IPS-18a (cell line): ENCODE measurements around the gene POLR2C.
A peak's percentile ranks its signal among the peaks of the same experiment; 100 is the strongest.

Experiments
- H3K27ac ChIP-seq: one replicate; pipeline ENCODE4 v1.5.1; 2013; ENCODE audit warnings: low read length
- H3K27me3 ChIP-seq: one replicate; pipeline ENCODE4 v1.6.1; 2013; ENCODE audit warnings: mild to moderate bottlenecking, low read length; ENCODE audit not compliant: control insufficient read depth, insufficient read depth
- H3K36me3 ChIP-seq: one replicate; pipeline ENCODE4 v1.6.1; 2013; ENCODE audit warnings: low read depth, low read length; ENCODE audit not compliant: control insufficient read depth
- H3K4me1 ChIP-seq: one replicate; pipeline ENCODE4 v1.6.1; 2013; ENCODE audit warnings: low read depth, low read length; ENCODE audit not compliant: control insufficient read depth
- H3K4me3 ChIP-seq: one replicate; pipeline ENCODE4 v1.5.1; 2013; ENCODE audit warnings: low read length
- H3K9ac ChIP-seq: one replicate; pipeline ENCODE4 v1.6.1; 2013; ENCODE audit warnings: mild to moderate bottlenecking, low read length, moderate library complexity
- H3K9me3 ChIP-seq: one replicate; pipeline ENCODE4 v1.6.1; 2013; ENCODE audit warnings: low read depth, low read length; ENCODE audit not compliant: control insufficient read depth

POLR2C gene

DNA sequence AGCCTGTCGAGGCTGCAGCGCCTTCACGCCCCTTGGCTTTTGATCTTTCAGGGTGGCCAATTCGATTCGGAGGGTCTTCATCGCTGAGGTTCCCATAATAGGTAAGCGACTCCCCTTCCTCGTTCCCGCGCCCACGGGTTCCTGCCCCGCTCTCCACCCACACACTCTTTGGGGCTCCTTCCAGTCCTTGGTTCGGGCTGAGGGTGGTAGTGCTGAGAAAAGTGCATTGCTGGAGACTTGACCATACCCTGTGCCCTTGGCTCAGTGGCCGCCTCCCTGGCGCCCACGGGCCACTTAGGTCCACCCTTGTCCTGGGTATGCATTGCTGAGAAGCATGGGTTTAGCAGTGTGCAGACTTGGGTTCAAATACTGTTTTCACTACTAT lies 491 bp downstream of the POLR2C start:
- Histone ChIP-seq H3K9ac (peak overlapping the region; percentile 66), H3K4me3 (peak overlapping the region; percentile 89), H3K27ac (peak overlapping the region; percentile 18), H3K4me1 (peaks cover 3% of the 10 kb centered on the region), H3K36me3 (peaks cover 56% of the 10 kb centered on the region), H3K9me3 (no peaks in the 10 kb centered on the region), H3K27me3 (no peaks in the 10 kb centered on the region)

DNA sequence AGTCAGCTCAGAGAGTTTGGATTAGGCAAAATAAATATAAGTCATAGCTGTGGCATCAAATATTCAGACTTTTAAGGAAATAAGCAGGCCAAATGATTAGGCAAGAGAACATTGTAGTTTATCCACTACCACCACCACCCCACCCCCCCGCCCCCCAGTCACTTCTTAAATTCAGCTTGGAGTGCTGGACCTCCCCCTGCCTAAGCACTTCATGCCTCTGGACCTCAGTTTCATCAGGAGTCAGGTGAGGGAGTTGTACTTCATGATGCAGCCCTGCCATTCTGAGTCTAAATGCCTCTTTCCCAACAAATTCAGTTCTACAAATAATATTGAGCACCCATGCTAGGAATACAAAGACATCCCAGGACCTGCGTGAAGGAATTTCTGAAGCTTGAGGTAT lies 2.0 kb downstream of the POLR2C start:
- no peaks in the 10 kb centered on the region for H3K27me3 ChIP-seq
- H3K36me3 ChIP-seq, result peaks cover 64% of the 10 kb centered on the region
- H3K9ac ChIP-seq, result no peak overlapping the region
- no peak overlapping the region for H3K4me3 ChIP-seq
- peaks cover 3% of the 10 kb centered on the region for H3K4me1 ChIP-seq
- H3K27ac ChIP-seq, result no peak overlapping the region
- no peaks in the 10 kb centered on the region for H3K9me3 ChIP-seq

DNA sequence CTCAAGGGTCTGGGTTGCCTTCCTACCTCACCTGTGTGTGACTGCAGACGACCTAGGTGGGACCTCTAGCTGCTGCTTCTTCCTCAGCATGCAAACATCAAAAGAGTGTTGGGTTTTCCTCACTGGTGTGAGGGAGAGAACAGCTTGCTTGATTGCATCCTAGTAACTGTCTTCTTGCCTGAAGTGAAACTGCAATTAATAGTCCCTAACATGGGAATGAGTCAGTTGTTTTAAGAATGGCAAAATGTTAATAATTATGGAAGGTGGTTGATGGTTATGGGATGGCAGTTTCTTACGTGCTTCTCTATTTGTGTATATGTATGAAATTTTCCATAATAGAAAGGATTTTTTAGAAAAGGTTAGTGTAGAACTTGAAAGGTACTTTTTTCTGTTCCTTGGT lies 5.9 kb downstream of the POLR2C start:
- Histone ChIP-seq H3K4me3 (no peak overlapping the region), H3K27ac (no peak overlapping the region), H3K4me1 (peaks cover 17% of the 10 kb centered on the region), H3K9me3 (no peaks in the 10 kb centered on the region), H3K36me3 (peaks cover 67% of the 10 kb centered on the region), H3K9ac (no peak overlapping the region), H3K27me3 (no peaks in the 10 kb centered on the region)

DNA sequence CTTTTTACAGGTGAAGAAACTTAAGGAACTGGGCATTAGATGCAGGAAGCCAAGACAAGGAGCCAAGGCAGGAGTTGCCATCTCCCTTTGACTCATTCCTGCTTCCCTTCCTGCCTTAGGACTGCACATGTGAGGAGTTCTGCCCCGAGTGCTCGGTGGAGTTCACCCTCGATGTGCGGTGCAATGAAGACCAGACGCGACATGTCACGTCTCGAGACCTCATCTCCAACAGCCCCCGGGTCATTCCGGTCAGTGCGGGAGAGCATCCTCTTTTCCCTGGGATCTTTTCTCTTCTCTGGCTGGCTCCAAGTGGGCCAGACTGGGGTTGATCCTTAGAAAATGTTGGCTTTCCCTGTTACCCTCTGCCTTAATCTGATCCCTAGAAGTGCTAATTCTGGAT lies 6.6 kb downstream of the POLR2C start:
- H3K9me3 ChIP-seq, result no peaks in the 10 kb centered on the region
- H3K9ac ChIP-seq, result no peak overlapping the region
- no peak overlapping the region for H3K4me3 ChIP-seq
- peaks cover 64% of the 10 kb centered on the region for H3K36me3 ChIP-seq
- H3K4me1 ChIP-seq, result peaks cover 16% of the 10 kb centered on the region
- no peak overlapping the region for H3K27ac ChIP-seq
- H3K27me3 ChIP-seq, result no peaks in the 10 kb centered on the region

DNA sequence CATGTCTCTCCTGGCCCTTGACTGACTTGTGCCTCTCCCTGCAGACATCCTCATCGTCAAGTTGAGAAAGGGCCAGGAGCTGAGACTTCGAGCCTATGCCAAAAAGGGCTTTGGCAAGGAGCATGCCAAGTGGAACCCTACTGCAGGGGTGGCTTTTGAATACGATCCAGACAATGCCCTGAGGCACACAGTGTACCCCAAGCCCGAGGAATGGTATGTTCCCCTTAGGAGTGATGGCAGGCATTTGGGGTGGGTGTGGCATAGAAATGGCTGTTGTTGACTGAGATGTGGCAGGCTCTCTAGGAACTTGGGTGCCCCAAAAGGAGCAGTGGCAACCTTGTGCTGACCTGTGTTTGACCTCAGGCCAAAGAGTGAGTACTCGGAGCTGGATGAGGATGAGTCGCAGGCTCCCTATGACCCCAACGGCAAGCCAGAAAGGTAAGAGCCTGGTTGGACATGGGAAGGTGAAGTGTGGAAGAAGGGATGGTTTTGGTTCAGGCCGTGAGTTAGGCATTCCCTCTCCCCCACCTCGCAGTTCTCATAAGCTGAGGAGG lies 7.5 kb downstream of the POLR2C start:
- Histone ChIP-seq H3K36me3 (peaks cover 62% of the 10 kb centered on the region), H3K27ac (no peak overlapping the region), H3K27me3 (no peaks in the 10 kb centered on the region), H3K4me1 (peaks cover 16% of the 10 kb centered on the region), H3K9ac (no peak overlapping the region), H3K4me3 (no peak overlapping the region), H3K9me3 (no peaks in the 10 kb centered on the region)

DNA sequence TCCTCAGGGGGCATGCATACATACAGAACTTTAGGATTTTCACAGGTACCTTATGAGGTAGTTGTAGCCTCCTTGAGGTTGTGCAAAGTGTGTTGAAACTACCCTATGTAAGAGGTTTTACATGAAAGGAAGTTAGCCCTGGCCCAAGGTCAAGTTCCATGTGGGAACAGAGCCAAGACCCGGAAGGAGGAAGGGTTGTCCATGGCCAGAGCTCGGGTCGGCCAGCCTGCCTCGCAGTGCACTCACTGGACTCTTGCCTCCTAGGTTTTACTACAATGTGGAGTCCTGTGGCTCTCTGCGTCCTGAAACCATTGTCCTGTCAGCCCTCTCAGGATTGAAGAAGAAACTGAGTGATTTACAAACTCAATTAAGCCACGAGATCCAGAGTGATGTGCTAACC lies 8.2 kb downstream of the POLR2C start:
- peaks cover 55% of the 10 kb centered on the region for H3K36me3 ChIP-seq
- H3K27ac ChIP-seq, result no peak overlapping the region
- no peak overlapping the region for H3K9ac ChIP-seq
- H3K9me3 ChIP-seq, result no peaks in the 10 kb centered on the region
- H3K4me1 ChIP-seq, result peaks cover 16% of the 10 kb centered on the region
- H3K4me3 ChIP-seq, result no peak overlapping the region
- H3K27me3 ChIP-seq, result no peaks in the 10 kb centered on the region

DNA sequence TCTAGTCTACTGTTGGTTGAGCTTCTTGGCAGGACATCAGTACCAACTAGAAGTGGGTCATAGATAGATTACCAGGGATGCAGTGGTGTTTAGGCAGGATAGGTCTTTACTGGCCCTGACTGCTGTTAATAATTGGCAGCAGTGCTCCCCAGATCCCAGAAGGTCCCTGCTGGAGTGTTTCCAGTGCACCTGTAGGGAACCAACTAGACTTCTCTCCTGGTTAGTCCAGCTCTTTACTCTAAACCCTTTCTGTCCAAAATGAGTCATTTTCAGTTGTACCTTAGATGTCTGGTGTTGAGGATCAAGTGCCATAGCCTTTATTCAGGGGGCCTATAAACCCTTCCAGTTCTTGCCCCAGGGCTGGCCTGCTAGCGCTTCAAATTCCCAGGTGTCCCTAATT lies 8.7 kb downstream of the POLR2C start:
- Histone ChIP-seq H3K9me3 (no peaks in the 10 kb centered on the region), H3K4me1 (peaks cover 18% of the 10 kb centered on the region), H3K4me3 (no peak overlapping the region), H3K36me3 (peaks cover 50% of the 10 kb centered on the region), H3K9ac (no peak overlapping the region), H3K27me3 (no peaks in the 10 kb centered on the region), H3K27ac (no peak overlapping the region)

DNA sequence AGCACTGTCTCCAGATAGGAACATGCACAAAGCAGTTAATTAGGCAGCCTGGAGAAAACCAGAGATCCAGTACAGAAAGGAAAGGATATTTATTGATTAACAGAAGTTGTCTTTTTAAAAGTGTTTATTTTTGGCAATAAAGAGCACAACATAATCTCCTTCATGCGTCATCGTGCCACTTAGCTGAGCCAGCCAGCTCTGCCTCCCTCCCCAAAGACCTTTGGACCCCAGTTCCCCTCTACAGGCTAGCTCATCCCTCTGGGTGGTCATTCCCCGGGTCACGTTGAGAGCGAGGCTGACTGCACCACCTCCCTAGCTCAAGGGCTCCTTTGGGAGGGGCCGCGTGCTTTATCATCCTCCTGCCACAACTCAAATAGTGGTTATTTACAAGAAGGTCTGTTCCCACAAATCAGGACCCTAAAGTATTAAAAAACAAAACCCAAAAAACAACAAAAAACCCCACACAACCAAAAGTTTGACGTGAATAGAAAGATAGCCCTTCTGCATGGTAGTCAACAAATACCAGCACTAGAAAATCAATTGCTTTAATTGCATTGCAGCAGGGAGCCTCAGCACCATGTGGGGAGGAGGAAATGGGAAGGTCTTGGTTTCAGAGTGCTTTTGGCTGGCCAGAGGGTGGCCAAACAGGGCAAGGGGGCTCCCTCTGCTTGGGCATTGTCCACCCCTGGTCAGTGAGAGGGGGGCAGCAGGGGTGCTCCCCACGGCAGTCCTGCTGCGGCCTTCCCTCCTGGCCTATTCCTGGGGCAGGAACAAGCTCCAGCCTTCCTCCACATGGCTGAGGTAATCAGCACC lies 9.6 kb downstream of the POLR2C start:
- Histone ChIP-seq H3K36me3 (peaks cover 45% of the 10 kb centered on the region), H3K4me3 (no peak overlapping the region), H3K4me1 (peaks cover 21% of the 10 kb centered on the region)

DNA sequence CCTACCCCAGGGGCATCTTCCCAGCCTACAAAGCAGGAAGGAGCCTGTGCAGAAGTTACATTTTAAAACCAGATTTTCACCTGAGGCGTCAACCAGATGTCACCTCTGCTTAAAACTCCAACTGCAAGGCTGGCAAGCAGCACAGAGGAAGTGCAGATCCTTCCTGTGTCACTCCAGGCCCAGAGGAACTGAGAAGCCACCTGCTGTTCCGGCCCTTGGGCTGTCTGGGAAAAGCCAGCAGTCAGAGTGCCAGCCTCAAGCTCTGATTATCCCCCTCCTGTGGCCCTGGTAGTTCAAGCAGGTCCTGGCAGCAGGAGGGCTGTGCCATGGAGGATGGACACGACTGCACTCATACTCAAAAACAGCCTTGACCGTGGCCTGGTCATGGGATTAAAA lies 10.2 kb downstream of the POLR2C start:
- peak overlapping the region; percentile 51 for H3K27ac ChIP-seq
- H3K36me3 ChIP-seq, result peaks cover 39% of the 10 kb centered on the region
- peaks cover 23% of the 10 kb centered on the region for H3K4me1 ChIP-seq
- peak overlapping the region; percentile 28 for H3K9ac ChIP-seq
- no peaks in the 10 kb centered on the region for H3K9me3 ChIP-seq
- no peaks in the 10 kb centered on the region for H3K27me3 ChIP-seq
- no peak overlapping the region for H3K4me3 ChIP-seq

More for the DNA sequence above, 9.6 kb downstream of the POLR2C start:
- Histone ChIP-seq H3K27me3 (no peaks in the 10 kb centered on the region), H3K9ac (peak overlapping the region; percentile 28), H3K27ac (peak overlapping the region; percentile 51), H3K9me3 (no peaks in the 10 kb centered on the region)

DNA sequence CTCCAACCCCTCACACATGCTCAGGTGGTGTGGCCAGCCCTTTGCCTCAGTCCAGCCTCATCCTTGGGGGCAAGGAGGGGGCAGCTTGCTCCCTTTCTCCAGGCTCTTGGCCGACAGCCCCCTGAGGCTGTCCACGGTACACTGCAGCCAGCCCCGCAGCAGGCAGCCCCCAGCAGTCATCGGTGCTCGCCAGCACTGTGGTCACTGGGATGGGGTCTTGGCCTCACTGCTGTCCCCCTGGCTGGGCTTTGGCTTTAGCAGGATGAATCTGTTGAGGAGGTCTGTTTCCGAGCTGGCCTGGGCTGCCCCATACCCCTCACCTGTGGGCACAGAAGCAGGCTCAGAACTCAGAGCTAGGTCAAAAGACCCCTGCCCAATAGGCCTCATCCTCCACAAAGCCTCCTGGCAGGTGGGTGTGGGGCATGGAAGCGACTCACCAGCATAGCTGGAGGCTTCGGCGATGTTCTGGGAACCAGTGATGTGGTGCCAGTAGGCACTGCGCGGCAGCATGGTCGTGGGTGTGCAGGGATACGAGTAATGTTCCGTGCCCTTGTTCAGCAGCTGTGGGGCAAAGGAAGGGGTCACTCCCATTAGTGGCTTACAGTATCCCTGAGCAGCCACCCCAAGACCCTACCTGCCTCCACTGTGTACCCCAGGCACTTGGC lies 10.8 kb downstream of the POLR2C start:
- Histone ChIP-seq H3K9ac (no peak overlapping the region), H3K36me3 (peaks cover 37% of the 10 kb centered on the region), H3K27me3 (no peaks in the 10 kb centered on the region), H3K27ac (no peak overlapping the region), H3K9me3 (no peaks in the 10 kb centered on the region), H3K4me3 (no peak overlapping the region), H3K4me1 (peaks cover 26% of the 10 kb centered on the region)

DNA sequence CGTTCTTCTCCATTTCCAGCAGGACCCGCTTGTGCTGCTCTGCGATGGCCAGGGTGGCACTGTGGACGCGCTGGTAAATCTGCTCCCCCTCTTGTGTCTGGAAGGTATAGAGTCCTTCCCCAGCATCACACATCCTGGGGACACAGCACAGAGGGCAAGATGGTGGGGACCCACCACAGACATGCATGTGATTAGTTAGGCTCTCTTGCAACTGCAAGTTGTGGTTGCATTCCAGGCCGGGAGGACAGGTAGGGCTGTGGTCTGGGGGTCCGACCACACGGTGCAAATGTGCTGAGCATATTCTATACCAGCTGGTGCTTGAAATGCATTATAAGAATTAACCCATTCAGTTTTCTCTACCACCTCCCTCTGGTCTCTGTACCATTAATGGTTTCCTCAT lies 11.4 kb downstream of the POLR2C start:
- Histone ChIP-seq H3K27ac (no peak overlapping the region), H3K4me3 (no peak overlapping the region), H3K36me3 (peaks cover 31% of the 10 kb centered on the region), H3K4me1 (peaks cover 26% of the 10 kb centered on the region), H3K27me3 (peaks cover 4% of the 10 kb centered on the region), H3K9me3 (no peaks in the 10 kb centered on the region), H3K9ac (no peak overlapping the region)
